Right lobe of liver (tissue), 6 donors: ENCODE data around the gene LHX2. TPM values are rescaled to one million over a fixed set of nuclear protein-coding genes. Genes with fewer than 3 reads are reported as not detected.

Experiments used
- ATAC-seq, 4 donors: fragments of 200-7000 bp; cut with Tn5 transposase; one replicate each; pipeline ENCODE4 v1.9.1; 2020; ENCODE audit warnings: mild to moderate bottlenecking in 4 of 4, moderate library complexity in 4 of 4
- DNase-seq, 3 donors: peaks; one replicate each; pipeline ENCODE4 v3.0.0-alpha.2; 2020
- H3K27ac ChIP-seq, 3 donors: fragments of 200-600 bp; one replicate each; pipeline ENCODE4 v1.8.0; 2022
- H3K27me3 ChIP-seq, 2 donors: fragments of 200-600 bp; one replicate each; pipeline ENCODE4 v1.8.0; 2022
- H3K36me3 ChIP-seq, 4 donors: fragments of 200-600 bp; sonication (generic) in 1 of 4; one replicate each; pipeline versions ENCODE4 v1.5.1 to v1.8.0; 2017 to 2022; ENCODE audit warnings: control low read depth in 1 of 4
- H3K4me1 ChIP-seq, 4 donors: fragments of 200-600 bp; sonication (generic) in 1 of 4; one replicate each; pipeline versions ENCODE4 v1.5.1 to v1.8.0; 2017 to 2022; ENCODE audit warnings: control low read depth in 1 of 4
- H3K4me3 ChIP-seq, 3 donors: fragments of 200-600 bp; one replicate each; pipeline ENCODE4 v1.8.0; 2022
- H3K9me3 ChIP-seq, 4 donors: fragments of 200-600 bp; sonication (generic) in 1 of 4; one replicate each; pipeline versions ENCODE4 v1.5.1 to v1.8.0; 2017 to 2022; ENCODE audit warnings: control low read depth in 1 of 4
- CTCF ChIP-seq, 4 donors: fragments of 200-600 bp in 3 of 4; fragments of 450-650 bp in 1 of 4; IDR thresholded peaks; one replicate each; pipeline versions ENCODE4 v1.5.1 to v1.8.0; 2016 to 2022; ENCODE audit warnings: antibody characterized with exemption in 4 of 4, mild to moderate bottlenecking in 2 of 4
- POLR2A ChIP-seq: fragments of 450-650 bp; IDR thresholded peaks from one replicate; pipeline ENCODE4 v1.6.1; 2017; ENCODE audit warnings: antibody characterized with exemption, mild to moderate bottlenecking
- WGBS: methylation state at CpG from one replicate; pipeline ENCODE4 v1.1.6; 2018; ENCODE audit warnings: low coverage, low lambda C conversion rate; ENCODE audit not compliant: insufficient coverage; ENCODE audit errors: missing lambda C conversion rate; 5-methylcytosine and 5-hydroxymethylcytosine counted together
- intact Hi-C, 2 donors: fragments of 100-400 bp; cut with DNase I; formaldehyde crosslinking; loops; one replicate each; pipeline versions ENCODE4 v1.11.2 to v1.14.1; 2022
- total RNA-seq, 6 experiments: library from RNA; depleted of rRNA in 2 of 6; stranded (reverse); fragments of >200 nt in 2 of 6; fragmentation: NEBNext Ultra II Directional in 3 of 6; extraction: Animal tissue kit (Norgen Biotek cat#: 25700) in 3 of 6; gene quantifications; one replicate each; pipeline versions ENCODE4 v1.1.0 to v1.2.4, GENCODE V29; 2016 to 2023
- donor health status: DM: no; HTN: yes; CAD: no.
- donor health status: DM: no; HTN: no; CAD: no.
- donor health status: DM: no; HTN: no; CAD: no.
- donor health status: DM: no; HTN: yes; CAD: no.
- donor health status: DM: no; HTN: yes; CAD: no.

The LHX2 gene
- total RNA-seq, 6 experiments from 2014 or later = 0.64 to 5.0 (median 3.0) TPM

DNA sequence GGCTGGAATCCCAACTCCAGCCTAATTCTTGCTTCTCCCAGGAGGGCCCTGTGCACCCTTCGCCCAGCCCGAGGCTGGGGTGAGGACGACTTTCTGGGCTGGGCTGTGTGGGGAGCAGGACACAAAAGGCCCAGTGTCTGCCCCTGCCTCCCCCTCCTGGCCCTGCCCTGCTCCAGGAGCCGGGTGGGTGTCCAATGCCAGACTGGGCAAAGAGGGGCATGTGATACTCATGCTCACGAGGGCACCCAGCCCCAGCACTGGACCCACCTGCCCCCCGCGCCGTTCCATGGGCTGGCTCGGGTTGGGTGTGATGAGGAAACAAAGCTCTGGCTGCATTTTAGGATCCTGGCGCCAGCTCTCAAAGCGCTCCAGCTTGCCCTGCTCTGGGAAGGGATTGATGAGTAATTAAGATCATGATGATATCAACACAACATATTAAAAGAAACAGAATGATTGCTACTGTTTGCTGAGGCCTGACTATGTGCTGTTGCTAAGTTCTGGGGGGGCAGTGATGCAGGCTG is 30.7 kb downstream of the LHX2 start:
- DNase-seq (no peak), ATAC-seq (no peak)
- H3K36me3 ChIP-seq = no peaks in the 10 kb centered on the region
- no peaks in the 10 kb centered on the region for H3K9me3 ChIP-seq
- H3K4me3 ChIP-seq = no peak overlapping the region
- H3K27ac ChIP-seq = no peak overlapping the region
- 36% methylated on average over 8 of the region's 11 CpGs for WGBS
- TF ChIP-seq CTCF (IDR thresholded peaks at IDR 0.05) (no peak), POLR2A (no peak)
- intact Hi-C loops = loop anchor here (10.0 kb wide), 3 partner anchors 317 to 497 kb away; no protein-coding TSS in a partner anchor
- H3K4me1 ChIP-seq = peaks cover 0 to 21% (median 2%) of the 10 kb centered on the region in 4 donors
- no peaks in the 10 kb centered on the region for H3K27me3 ChIP-seq

GRCh38 chr9:124044448-124044847 is 32.9 kb downstream of the LHX2 start:
- no peak for TF ChIP-seq POLR2A
- no peak for TF ChIP-seq CTCF (IDR thresholded peaks at IDR 0.05)
- ATAC-seq = no peak
- 90% methylated on average over 5 of the region's 5 CpGs for WGBS
- Histone ChIP-seq H3K27ac (no peak overlapping the region), H3K4me1 (peaks cover 0 to 21% (median 2%) of the 10 kb centered on the region in 4 donors), H3K27me3 (no peaks in the 10 kb centered on the region), H3K9me3 (no peaks in the 10 kb centered on the region), H3K4me3 (no peak overlapping the region), H3K36me3 (no peaks in the 10 kb centered on the region)
- intact Hi-C loops = loop anchor here (10.0 kb wide), 3 partner anchors 320 to 500 kb away; no protein-coding TSS in a partner anchor
- DNase-seq = no peak

DNA sequence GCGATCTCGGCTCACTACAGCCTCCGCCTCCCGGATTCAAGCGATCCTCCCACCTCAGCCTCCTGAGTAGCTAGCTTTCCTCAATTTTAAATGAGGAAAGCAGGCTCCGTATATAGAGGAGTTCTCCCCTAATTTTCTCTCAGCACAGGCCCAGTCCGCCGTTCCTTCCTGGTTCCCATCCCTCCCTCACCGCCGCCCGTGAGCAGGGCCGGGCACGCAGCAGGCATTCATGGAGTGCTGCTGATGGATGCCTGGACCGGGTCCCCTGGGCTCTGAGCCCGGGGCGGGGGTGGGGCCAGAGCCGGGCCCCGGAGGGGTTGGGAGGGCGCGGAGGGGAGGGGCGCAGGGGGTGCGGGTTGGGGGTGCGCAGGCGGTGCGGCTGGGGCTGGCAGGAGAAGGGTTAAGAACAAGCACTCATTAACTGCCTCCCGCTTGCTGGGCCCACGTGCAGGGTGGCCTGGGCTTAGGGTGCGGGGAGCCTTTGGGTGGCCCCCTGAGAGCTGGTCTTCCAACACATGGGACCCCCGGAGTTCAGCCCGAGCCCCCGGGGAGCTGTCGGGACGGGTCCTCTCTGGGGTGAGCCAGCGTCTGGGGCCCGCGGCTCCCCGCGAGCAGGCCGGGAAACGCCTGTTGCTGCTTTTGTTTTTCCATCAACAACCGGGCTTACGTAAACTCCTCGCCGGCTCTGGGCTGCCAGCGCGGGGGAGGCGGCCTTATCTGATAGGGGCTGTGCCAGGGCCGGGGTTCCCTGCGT is 33.7 kb downstream of the LHX2 start:
- no peaks in the 10 kb centered on the region for H3K9me3 ChIP-seq
- no peak for TF ChIP-seq CTCF (IDR thresholded peaks at IDR 0.05)
- peak; percentile 25 for TF ChIP-seq POLR2A
- ATAC-seq = peak; percentile 58 to 80 (median 74)
- H3K27ac ChIP-seq = no peak overlapping the region
- peak; percentile 59 to 83 (median 62) for DNase-seq
- H3K4me3 ChIP-seq = peak overlapping the region; percentile 30 to 50 (median 44)
- H3K27me3 ChIP-seq = no peaks in the 10 kb centered on the region
- H3K4me1 ChIP-seq = peaks cover 0 to 21% (median 2%) of the 10 kb centered on the region in 4 donors
- 31% methylated on average over 16 of the region's 49 CpGs for WGBS
- H3K36me3 ChIP-seq = no peaks in the 10 kb centered on the region
- intact Hi-C loops = loop anchor here (10.0 kb wide), 3 partner anchors 320 to 500 kb away; no protein-coding TSS in a partner anchor

GRCh38 chr9:124045830-124046177 is 34.2 kb downstream of the LHX2 start:
- ATAC-seq (peak; percentile 4 to 18 (median 12)), DNase-seq (no peak)
- WGBS = 58% methylated on average over 3 of the region's 18 CpGs
- Histone ChIP-seq H3K27me3 (no peaks in the 10 kb centered on the region), H3K36me3 (no peaks in the 10 kb centered on the region), H3K4me1 (peaks cover 0 to 16% (median 2%) of the 10 kb centered on the region in 4 donors), H3K4me3 (peak overlapping the region; percentile 30 to 50 (median 44)), H3K27ac (no peak overlapping the region), H3K9me3 (no peaks in the 10 kb centered on the region)
- TF ChIP-seq CTCF (IDR thresholded peaks at IDR 0.05) (no peak), POLR2A (no peak)
- intact Hi-C loops = loop anchor here (10.0 kb wide), 3 partner anchors 321 to 501 kb away; no protein-coding TSS in a partner anchor
